ENCODE measurements around the gene MAML2.

The MAML2 gene

GRCh38 chr11:96337541-96338431, 5.2 kb downstream of the MAML2 start:
- H3K27ac ChIP-seq = no peak overlapping the region
- no peak for TF ChIP-seq ZFX (IDR thresholded peaks at IDR 0.05; ENCODE audit: borderline replicate concordance)
- TF ChIP-seq CTCF (IDR thresholded peaks at IDR 0.05) = no peak

GRCh38 chr11:96335388-96335787, 7.6 kb downstream of the MAML2 start:
- TF ChIP-seq ZFX (IDR thresholded peaks at IDR 0.05; ENCODE audit: borderline replicate concordance) (no peak), CTCF (IDR thresholded peaks at IDR 0.05) (no peak)
- no peak overlapping the region for H3K27ac ChIP-seq

GRCh38 chr11:96334219-96334618, 8.8 kb downstream of the MAML2 start:
- no peak for TF ChIP-seq CTCF (IDR thresholded peaks at IDR 0.05)
- no peak for TF ChIP-seq ZFX (IDR thresholded peaks at IDR 0.05; ENCODE audit: borderline replicate concordance)
- H3K27ac ChIP-seq = no peak overlapping the region

GRCh38 chr11:96333191-96333719, 9.7 kb downstream of the MAML2 start:
- TF ChIP-seq ZFX (IDR thresholded peaks at IDR 0.05; ENCODE audit: borderline replicate concordance) = no peak
- H3K27ac ChIP-seq = no peak overlapping the region

- TF ChIP-seq CTCF (IDR thresholded peaks at IDR 0.05) = no peak
- TF ChIP-seq ZFX (IDR thresholded peaks at IDR 0.05; ENCODE audit: borderline replicate concordance) = no peak
- H3K27ac ChIP-seq = no peak overlapping the region
Measured at GRCh38 chr11:96332126-96332771, 10.7 kb downstream of the MAML2 start.

GRCh38 chr11:96331699-96332116, 11.3 kb downstream of the MAML2 start:
- H3K27ac ChIP-seq = no peak overlapping the region
- TF ChIP-seq CTCF (IDR thresholded peaks at IDR 0.05) (no peak), ZFX (IDR thresholded peaks at IDR 0.05; ENCODE audit: borderline replicate concordance) (no peak)

- H3K27ac ChIP-seq = no peak overlapping the region
- TF ChIP-seq ZFX (IDR thresholded peaks at IDR 0.05; ENCODE audit: borderline replicate concordance) (no peak), CTCF (IDR thresholded peaks at IDR 0.05) (no peak)
Measured at GRCh38 chr11:96330511-96330859, 12.5 kb downstream of the MAML2 start.

Data from 22Rv1 (cell line).